Measurements from ENCODE around the gene FSTL4.
"Not testable (repeated sequence)": the region's sequence is repeated elsewhere in the genome, so short reads cannot be mapped to it uniquely, and the experiment has no call there.

Gene FSTL4

DNA sequence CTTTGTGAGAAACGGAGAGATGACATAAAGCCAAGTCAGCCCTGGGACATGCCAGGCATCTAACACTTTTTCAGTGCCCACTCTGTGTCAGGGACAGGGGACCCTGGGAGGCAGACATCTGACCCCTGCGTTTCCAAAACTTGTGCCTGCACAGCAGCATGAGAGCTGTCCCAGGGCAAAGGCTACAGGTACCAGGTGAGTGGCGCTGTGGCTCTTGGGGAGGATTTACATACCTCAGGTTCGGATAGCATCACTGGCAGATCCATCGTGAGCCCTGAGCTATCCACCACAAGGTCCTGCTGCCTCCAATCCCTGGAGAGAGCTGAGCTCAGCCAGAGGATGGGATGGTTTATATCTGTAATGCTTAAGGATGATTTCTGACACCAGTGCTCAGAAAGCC is 52.4 kb downstream of the FSTL4 start:
- in situ Hi-C loops (cut with MboI; ENCODE audit: low sequenced_read_pairs), result no loop called here

DNA sequence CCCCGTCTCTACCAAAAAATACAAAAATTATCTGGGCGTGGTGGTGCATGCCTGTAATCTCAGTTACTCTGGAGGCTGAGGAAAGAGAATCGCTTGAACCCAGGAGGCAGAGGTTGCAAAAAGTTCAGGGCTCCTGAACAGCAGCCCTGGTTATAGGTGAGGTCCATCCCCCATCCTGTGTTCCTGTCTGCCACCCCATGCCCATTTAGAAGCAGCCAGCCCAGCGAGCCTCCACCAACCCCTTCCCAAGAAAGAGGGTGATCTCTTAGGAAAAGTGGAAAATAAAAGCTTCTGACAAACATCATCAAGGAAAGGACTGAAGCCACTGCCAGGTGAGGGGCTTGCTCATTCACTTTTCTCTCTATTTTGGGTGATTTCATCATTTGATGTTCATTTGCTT is 55.8 kb downstream of the FSTL4 start:
- in situ Hi-C loops (cut with MboI; ENCODE audit: low sequenced_read_pairs), result no loop called here

DNA sequence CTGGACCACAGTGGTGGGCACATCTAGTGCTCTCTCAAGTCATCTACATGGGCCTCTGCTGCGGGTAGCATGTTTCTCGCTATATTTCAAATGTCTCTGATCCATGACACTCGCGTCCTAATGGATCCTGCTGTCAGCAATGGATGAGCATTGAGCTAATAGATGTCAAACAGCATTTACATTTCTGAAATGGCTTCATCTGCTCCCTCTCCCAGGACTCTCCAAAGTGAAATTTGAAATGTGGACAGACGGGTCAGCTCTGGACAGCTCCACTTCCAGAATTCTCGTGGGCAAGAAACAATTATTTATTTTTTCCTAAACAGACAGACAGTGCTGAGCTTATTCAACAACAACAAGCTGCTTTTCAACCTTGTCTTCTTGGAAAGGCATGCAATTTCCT is 58.1 kb downstream of the FSTL4 start:
- in situ Hi-C loops (cut with MboI; ENCODE audit: low sequenced_read_pairs), result no loop called here

DNA sequence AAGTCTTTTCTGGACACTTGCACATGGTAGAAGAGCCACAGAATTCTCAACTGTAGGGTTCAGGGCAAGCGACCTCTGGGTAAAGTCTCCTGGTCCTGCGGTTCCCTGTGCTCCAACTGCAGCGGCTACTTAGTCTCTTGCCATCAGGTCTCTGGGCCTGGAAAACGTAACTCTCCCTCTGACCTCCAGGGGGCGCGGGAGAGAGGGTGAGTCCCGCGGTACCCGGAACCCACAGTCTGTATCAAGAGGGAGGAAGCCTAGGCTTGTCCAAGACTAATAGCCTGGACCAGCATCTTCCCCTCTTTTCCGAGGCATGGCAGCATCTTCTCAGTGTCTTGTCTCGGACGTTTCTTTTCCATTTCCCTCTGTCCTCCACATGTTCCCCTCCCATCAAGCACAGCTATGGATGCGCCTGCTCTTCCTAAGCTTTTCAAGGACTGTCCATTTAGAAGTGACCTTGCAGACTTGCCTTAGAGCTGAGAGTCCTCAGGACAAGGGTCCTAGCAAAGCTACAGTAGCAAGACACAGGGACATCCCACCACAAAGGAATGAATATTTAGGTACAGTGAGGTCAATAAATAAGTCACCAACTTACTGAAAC is 59.3 kb downstream of the FSTL4 start:
- in situ Hi-C loops (cut with MboI; ENCODE audit: low sequenced_read_pairs), result no loop called here

DNA sequence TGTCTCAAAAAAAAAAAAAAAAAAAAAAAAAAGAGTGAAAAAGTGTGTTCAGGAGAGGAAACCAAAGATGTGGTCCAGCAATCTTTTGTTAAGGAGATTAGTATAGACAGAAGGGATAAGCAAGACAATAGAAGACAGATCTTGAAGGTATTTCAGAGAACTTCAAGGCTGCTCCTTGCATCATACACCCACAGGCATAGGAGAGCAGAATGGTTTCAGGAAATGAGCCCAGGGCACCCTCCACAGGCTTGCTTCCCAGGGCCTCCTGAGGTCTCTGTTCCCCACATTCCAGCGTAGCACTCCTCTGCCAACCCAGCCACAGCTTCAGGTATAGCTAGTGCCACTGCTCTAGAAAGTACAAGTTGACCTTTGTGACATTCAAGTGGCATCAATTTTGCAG is 65.8 kb downstream of the FSTL4 start:
- in situ Hi-C loops (cut with MboI; ENCODE audit: low sequenced_read_pairs), result no loop called here

DNA sequence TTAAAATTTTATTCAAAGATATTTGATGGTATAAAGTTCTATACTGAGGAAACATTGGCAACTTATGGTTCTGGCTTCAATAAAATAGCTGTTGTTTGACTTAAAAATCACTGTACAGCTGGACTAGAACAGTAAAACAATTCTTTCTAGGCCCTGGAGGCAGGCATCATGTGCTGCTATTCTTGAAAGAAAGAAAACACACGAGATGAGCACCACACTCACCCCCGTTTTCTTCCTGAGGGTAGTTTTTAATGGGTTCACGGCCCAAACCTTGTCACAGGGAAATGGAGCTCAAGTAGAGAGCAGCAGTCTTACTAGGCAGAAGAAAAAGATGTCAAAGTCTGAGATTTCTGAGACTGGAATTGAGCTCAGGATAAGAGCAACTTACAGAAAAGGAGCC is 68.0 kb downstream of the FSTL4 start:
- in situ Hi-C loops (cut with MboI; ENCODE audit: low sequenced_read_pairs), result no loop called here

DNA sequence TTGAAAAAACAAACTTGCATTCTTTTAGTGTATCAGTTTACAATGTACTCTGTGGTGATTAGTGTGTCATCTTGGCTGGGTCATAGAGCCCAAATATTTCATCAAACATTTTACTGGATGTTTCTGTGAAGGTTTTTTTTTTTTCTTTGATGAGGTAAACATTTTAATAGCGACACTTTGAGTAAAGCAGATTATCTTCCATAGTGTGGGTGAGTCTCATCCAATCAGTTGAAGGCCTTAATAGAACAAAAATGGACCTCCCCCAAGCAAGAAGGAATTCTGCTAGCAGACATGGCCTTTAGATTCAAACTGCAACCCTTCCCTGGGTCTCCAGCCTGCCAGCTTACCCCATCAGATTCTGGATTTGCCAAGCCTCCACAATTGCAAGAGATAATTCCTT is 72.5 kb downstream of the FSTL4 start:
- in situ Hi-C loops (cut with MboI; ENCODE audit: low sequenced_read_pairs), result no loop called here

DNA sequence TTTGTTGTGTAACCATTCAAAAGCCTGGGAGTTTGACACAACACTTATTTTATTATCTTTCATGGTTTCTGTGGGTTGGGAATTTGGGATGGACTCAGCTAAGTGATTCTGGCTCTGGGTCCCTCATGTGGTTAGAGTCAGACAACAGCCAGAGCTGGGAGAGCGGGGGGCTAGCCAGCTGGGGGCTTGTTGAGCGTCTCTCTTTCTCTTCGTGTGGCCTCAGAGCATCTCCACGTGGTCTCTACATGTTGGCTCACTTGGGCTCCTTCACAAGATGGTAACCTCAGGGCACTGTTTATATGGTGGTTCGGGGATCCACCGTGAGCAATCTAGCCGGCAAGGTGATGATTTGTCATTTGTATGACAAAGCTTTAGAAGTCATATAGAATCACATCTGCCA is 73.6 kb downstream of the FSTL4 start:
- in situ Hi-C loops (cut with MboI; ENCODE audit: low sequenced_read_pairs), result no loop called here

DNA sequence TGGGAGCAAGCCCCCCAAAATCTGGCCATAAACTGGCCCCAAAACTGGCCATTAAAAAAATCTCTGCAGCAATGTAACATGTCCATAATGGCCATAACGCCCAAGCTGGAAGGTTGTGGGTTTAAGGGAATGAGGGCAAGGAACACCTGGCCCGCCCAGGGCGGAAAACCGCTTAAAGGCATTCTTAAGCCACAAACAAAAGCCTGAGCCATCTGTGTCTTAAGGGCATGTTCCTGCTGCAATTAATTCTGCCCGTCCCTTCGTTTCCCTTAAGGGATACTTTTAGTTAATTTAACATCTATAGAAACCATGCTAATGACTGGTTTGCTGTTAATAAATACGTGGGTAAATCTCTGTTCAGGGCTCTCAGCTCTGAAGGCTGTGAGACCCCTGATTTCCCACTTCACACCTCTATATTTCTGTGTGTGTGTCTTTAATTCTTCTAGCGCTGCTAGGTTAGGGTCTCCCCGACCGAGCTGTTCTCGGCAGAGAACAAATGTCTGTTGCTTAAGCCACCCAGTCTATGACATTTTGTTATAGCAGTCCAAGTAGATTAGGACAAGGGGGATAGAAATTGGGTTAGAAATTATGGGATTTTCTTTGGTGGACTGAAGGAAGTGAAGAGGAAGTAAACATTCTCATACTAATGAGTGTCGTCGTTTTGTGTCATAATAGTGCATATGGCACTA is 77.0 kb downstream of the FSTL4 start:
- in situ Hi-C loops (cut with MboI; ENCODE audit: low sequenced_read_pairs), result not testable (repeated sequence)

DNA sequence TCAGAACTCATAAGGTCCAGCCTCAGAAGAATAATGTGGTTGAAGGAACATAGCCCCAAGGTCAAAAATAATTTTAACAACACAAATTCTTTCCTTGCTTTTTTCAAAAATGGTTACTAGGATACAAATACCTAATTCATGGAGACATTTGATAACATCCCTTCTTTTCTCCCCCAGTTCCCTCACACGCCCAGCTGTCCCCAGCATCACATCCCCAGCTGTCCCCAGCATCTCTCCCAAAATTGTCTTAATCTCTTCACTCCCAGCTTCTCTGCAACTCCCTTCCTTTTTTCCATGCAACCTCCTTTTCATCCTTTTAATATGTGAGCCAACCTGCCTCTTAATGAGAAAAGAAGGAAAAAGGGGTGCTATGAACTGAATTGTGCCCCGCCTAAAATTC is 77.8 kb downstream of the FSTL4 start:
- in situ Hi-C loops (cut with MboI; ENCODE audit: low sequenced_read_pairs), result no loop called here

DNA sequence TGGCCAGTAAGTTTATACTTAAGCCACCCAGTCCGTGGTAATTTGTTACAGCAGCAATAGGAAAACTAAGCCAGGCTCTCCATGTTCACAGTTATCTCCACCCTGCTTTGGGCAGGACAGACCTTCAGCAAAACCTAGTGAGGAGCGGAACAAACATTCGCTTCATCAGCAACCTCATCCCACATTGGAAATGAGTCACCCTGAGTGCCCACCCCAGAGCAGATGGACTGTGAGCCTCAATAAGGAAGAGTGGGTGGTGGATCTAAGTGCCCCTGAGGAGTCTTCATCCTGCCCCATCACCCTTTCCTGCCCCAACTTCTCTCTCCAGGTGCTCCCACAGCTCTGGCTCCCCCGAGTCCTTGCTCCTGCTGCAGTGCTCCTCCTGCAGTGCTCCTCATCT is 78.8 kb downstream of the FSTL4 start:
- in situ Hi-C loops (cut with MboI; ENCODE audit: low sequenced_read_pairs), result no loop called here

DNA sequence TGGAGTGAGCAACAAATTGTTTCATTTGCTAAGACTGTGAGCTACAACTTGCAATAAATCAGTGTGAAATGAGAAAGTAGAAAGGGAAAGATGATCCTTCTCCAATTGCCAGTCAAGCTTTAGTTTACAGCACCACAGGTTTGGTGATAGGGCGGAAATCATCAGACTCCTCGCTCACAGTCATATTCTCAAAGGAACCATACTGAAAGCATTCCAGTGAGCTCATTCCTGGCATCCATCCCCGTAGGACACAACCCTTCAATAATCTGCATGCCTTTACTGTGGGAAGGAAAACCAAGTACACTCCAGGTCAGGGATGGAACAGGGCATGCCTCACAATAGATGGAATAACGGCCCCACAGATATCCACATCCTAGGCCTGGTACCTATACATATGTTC is 80.7 kb downstream of the FSTL4 start:
- in situ Hi-C loops (cut with MboI; ENCODE audit: low sequenced_read_pairs), result no loop called here

DNA sequence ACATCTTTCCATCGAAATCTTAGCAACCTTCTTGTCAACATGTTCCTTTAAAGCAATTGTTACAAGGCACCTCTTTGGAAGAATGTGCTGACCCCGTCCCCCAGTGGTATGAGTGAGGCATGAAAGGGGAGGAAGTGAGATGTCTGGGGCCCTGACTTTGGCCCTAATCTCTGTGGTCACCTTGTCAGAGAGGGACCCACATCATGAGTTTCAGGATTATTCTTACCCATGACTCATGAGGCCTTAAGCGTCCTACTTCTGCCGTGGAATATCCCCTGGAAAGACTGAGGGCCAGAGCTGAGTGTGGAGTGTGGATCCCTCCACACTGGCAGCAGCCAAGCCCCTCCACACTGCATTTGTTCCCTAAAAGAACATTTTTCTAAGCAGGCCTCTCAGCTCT is 81.2 kb downstream of the FSTL4 start:
- in situ Hi-C loops (cut with MboI; ENCODE audit: low sequenced_read_pairs), result no loop called here

DNA sequence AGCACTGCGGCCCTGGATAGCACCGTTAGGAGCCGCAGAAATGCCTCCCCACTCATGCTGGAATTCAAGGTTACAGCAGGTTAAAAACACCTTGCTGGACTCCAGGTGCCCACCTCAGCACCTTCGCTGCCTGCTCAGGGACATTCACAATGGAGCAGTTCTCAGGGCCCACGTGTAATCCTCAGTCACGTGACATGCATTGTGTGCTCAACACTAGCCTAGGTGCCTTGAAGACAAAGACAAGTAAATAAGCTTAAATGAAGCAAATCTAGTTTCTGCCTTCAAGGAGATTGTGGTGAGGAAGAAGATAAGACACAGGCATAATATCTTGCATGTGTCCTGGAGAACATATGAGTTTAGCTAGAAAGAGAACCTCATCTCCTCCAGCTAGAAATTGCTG is 82.1 kb downstream of the FSTL4 start:
- in situ Hi-C loops (cut with MboI; ENCODE audit: low sequenced_read_pairs), result no loop called here

DNA sequence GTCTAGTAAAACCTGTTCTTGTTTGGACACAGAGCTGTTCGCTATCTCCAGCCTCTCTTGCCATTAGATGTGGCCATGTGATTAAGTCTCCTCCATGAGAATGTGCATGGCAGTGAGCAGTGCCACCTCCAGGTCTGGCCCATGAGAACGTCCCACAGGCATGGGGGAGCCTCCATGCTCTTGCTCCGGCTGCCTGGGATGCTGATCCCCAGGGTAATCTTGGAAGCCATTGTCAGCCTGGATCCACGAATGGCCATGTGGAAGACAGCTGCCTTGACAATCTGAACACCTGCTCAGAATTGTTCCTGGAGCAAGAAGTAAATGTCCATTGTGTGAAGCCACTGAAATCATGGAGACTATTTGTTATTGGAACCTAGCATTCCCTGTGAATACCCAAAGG is 83.5 kb downstream of the FSTL4 start:
- in situ Hi-C loops (cut with MboI; ENCODE audit: low sequenced_read_pairs), result no loop called here

DNA sequence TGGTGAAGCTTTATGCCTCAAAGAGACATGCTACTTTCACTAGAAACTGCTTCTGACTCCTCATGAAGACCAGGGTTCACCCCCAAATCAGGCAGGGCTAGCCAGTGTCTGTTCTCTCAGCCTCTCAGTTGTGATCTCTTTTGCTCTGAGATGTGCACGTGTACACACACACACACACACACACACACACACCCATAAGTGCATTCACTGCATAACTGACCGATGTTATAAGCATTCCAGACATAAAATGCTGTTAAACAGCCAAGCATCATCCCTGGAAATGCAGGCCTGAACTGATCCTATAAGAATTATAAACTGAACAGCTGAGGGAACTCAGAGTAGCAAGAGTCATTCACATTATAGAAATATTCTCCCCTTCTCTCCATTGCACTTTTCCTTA is 85.0 kb downstream of the FSTL4 start:
- in situ Hi-C loops (cut with MboI; ENCODE audit: low sequenced_read_pairs), result no loop called here

DNA sequence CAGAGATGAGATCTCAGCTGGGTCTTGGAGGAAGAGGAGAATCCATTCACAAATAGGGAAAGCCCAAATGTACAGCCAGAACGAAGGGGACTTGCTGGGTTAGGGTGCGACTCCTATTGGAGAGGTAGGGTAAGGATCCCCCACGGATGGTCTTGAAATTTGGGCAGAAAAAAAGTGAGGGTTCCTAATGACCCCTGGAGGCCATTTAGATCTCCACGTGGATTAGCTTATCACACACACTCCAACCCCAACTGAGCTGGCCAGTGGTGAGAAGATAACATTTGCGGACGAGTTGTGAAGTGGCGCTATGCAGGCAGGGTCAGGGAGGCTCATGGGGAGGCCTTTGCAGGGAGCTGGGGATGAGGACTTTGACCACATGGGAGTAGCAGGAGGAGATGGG is 86.0 kb downstream of the FSTL4 start:
- in situ Hi-C loops (cut with MboI; ENCODE audit: low sequenced_read_pairs), result no loop called here

DNA sequence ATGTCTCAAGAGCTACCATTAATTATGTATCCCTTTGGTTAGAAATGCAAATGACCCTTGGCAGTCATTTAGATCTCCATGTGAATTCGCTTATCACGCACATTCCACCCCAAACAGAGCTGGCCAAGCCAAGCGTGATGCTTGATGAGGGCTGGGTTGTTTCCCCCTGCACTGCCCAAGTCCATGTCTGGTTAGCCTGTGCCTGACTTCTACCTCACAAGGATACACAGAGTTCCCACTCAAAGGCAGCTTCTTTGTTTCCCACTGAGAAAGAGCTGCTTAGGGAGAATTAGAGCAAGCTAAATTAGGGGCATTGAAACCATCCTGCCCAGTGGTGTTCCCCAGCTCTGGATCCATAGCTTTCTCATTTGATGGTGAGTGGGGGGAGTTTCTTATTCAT is 87.2 kb downstream of the FSTL4 start:
- in situ Hi-C loops (cut with MboI; ENCODE audit: low sequenced_read_pairs), result no loop called here

DNA sequence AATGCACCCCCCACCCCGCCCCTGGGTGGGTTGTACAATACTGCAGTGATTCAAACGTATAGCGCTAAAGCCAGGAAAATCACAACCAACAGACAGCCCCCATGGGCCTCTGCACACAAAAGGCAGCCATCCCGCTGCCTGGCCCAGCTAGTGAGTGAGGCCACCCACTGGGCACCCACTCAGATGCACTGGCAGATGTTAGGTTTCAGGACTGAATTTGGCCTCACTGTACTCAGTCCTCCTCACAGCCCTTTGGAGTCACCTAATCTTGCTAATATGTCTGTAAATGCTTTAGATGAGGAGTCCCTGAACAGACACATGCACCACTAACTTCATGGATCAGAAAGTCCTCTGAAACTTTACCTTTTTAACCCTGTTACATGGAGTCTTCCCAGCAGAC is 87.7 kb downstream of the FSTL4 start:
- in situ Hi-C loops (cut with MboI; ENCODE audit: low sequenced_read_pairs), result no loop called here

DNA sequence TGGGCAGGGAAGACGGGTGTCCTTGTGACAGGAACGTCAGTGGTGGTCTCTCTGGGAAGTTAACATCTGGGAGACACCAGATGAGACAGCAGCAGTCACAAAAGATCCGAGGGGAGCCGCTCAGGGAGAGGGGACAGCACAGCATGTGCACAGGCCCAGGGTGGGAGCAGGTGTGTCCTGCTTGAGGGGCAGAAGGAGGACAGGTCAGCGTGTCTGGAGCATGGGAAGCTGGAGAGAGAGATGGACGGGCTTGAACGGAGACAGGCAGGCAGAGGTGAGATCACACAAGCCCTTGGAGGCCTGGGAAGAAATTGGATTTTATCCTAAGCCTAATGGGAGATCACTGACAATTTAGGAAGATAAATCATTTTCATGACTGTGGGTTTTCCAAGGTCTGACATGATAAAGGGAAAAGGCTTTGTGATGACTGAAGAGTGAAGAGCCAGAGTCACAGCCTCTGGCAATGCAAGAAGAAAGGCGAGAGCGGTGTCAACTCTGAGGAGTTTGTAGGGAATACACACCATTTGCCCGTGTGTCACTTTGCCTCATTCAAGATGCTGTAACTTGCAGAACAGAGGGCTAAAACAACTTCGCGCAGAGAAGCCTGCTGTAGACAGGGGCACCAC is 88.3 kb downstream of the FSTL4 start:
- in situ Hi-C loops (cut with MboI; ENCODE audit: low sequenced_read_pairs), result no loop called here

DNA sequence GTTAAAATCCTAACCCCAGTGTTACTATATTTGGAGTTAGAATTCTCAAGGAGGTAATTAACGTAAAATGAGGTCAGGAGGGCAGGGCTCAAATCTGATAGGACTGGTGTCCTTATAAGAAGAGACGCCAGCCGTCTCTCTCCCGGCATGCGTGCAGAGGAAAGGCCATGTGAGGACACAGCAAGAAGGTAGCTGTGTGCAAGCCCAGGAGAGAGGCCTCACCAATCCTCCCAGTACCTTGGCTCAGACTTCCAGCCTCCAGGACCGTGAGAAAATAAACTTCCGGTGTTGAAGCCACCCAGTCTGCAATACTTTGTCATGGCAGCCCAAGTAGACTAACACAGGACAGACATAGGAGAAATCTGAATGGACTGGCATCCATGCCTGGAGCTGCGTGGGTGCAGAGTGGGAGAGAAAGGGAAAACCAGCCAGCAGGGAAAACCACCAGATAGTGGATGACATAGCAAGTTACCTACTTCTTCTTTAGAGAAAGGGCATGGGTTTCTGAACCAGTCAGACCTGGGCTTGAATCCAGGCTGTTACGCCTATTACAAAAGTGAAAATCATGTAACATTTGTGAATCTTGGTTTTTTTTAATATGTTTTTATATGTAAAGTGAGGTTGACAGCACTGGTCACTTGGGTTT is 89.2 kb downstream of the FSTL4 start:
- in situ Hi-C loops (cut with MboI; ENCODE audit: low sequenced_read_pairs), result no loop called here

DNA sequence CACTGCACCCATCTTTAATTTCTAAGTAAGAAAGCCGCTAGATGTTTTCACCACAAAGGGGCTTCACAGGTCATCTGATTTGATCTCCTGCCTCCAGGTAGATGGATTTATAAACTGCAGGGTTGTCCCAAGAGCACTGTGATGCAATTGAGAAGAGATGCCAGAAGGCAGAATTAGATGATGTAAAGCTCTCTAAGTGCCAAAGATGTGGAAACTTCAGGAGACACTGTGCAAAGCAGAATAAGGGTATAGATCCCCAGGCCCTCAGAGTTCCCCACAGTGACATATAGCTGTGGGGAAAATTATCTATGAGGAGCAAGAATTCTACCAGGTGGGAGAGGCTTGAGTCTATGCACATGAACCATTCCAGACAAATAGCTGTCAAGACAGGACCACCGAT is 90.5 kb downstream of the FSTL4 start:
- in situ Hi-C loops (cut with MboI; ENCODE audit: low sequenced_read_pairs), result no loop called here

All from HL-60/S4 (cell line).